Osteocyte (in vitro differentiated cells): Measurements from ENCODE around the gene UTF1. TPM values are rescaled to one million over a fixed set of nuclear protein-coding genes. Genes with fewer than 3 reads are reported as not detected.

Experiments
- DNase-seq: peaks from one replicate; pipeline ENCODE4 v3.0.0; 2021; ENCODE audit warnings: mixed read lengths; ENCODE audit not compliant: unreplicated experiment; ENCODE audit errors: extremely low spot score
- H3K27ac Mint-ChIP-seq: one replicate; pipeline ENCODE4 v1.8.0; 2021; ENCODE audit warnings: mild to moderate bottlenecking, mixed read lengths; ENCODE audit not compliant: unreplicated experiment
- H3K27me3 Mint-ChIP-seq: one replicate; pipeline ENCODE4 v1.8.0; 2021; ENCODE audit warnings: mixed read lengths; ENCODE audit not compliant: unreplicated experiment
- H3K36me3 Mint-ChIP-seq: one replicate; pipeline ENCODE4 v1.8.0; 2021; ENCODE audit warnings: mixed read lengths; ENCODE audit not compliant: unreplicated experiment
- H3K4me1 Mint-ChIP-seq: one replicate; pipeline ENCODE4 v1.8.0; 2021; ENCODE audit warnings: mixed read lengths; ENCODE audit not compliant: unreplicated experiment
- H3K4me3 Mint-ChIP-seq: one replicate; pipeline ENCODE4 v1.8.0; 2021; ENCODE audit warnings: mild to moderate bottlenecking, moderate library complexity, mixed read lengths; ENCODE audit not compliant: unreplicated experiment
- H3K9me3 Mint-ChIP-seq: one replicate; pipeline ENCODE4 v1.8.0; 2021; ENCODE audit warnings: mixed read lengths; ENCODE audit not compliant: unreplicated experiment
- total RNA-seq: library from RNA; stranded (reverse); gene quantifications from 2 replicates; pipeline ENCODE4 v1.2.1, GENCODE V29; 2021
- TF ChIP-seq, protein P1 (sequence below): fragments of 200-600 bp; sonication (generic); IDR thresholded peaks from 2 replicates; pipeline ENCODE4 v1.5.0; 2021; ENCODE audit warnings: antibody characterized with exemption, mild to moderate bottlenecking, moderate library complexity

The UTF1 gene
- total RNA-seq, 1 donor from 2014 or later, result not detected

DNA sequence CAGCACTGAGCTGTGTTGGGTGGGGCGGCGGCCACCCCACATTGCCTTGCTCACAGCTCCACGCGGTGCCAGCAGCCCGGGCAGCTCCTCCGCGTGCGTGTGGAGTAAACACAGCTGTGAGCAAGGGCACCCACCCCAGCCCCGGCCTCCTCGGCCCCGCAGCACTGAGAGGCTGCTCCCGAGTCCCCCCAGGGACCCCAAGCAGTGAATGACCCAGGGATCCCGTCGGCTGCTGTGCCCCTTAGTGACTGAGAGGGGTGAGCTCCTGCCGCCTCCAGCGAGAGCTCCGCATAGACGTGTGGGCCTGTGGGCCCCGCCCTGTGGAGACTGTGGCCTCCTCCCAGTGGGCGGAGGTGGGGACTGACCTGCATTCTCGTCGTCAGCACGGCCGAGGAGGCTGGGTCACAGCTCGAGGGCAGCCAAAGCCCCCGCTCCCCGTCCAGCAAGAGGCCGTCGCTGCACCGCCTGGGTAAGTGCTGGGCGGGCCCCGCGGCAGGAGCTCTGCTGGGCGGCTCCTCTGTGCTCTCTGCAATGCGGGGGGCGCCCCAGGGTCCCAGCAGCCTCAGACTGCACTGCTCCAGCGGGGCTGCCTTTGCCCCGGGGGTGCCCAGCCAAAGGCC is 29.9 kb upstream of the UTF1 start:
- Mint-ChIP-seq H3K36me3 (no peaks in the 10 kb centered on the region), H3K4me1 (no peaks in the 10 kb centered on the region), H3K4me3 (no peak overlapping the region), H3K27ac (no peak overlapping the region), H3K27me3 (no peaks in the 10 kb centered on the region), H3K9me3 (no peaks in the 10 kb centered on the region)
- no peak for DNase-seq
- TF ChIP-seq, protein P1, sequence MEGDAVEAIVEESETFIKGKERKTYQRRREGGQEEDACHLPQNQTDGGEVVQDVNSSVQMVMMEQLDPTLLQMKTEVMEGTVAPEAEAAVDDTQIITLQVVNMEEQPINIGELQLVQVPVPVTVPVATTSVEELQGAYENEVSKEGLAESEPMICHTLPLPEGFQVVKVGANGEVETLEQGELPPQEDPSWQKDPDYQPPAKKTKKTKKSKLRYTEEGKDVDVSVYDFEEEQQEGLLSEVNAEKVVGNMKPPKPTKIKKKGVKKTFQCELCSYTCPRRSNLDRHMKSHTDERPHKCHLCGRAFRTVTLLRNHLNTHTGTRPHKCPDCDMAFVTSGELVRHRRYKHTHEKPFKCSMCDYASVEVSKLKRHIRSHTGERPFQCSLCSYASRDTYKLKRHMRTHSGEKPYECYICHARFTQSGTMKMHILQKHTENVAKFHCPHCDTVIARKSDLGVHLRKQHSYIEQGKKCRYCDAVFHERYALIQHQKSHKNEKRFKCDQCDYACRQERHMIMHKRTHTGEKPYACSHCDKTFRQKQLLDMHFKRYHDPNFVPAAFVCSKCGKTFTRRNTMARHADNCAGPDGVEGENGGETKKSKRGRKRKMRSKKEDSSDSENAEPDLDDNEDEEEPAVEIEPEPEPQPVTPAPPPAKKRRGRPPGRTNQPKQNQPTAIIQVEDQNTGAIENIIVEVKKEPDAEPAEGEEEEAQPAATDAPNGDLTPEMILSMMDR, result no peak

DNA sequence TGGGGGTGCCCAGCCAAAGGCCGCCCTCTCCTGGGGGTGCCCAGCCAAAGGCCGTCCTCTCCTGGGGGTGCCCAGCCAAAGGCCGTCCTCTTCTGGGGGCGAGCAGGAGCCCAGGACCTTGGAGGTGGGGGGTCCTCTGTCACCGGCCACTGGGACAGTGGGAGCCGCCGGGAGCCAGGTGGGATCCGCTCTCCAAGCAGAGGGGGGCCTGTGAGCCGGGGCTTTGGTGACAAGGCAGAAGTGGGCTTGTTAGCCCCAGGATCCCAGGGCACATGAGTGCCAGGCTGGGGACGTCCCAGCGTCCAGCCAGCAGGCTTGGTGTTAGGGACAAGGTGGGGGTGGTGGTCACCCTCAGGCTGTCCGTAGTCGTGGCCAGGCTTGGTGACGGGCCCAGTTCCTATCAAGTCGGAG is 29.4 kb upstream of the UTF1 start:
- Mint-ChIP-seq H3K4me1 (no peaks in the 10 kb centered on the region), H3K36me3 (no peaks in the 10 kb centered on the region), H3K27ac (no peak overlapping the region), H3K4me3 (no peak overlapping the region), H3K9me3 (no peaks in the 10 kb centered on the region), H3K27me3 (no peaks in the 10 kb centered on the region)
- TF ChIP-seq, protein P1, result no peak
- DNase-seq, result no peak

DNA sequence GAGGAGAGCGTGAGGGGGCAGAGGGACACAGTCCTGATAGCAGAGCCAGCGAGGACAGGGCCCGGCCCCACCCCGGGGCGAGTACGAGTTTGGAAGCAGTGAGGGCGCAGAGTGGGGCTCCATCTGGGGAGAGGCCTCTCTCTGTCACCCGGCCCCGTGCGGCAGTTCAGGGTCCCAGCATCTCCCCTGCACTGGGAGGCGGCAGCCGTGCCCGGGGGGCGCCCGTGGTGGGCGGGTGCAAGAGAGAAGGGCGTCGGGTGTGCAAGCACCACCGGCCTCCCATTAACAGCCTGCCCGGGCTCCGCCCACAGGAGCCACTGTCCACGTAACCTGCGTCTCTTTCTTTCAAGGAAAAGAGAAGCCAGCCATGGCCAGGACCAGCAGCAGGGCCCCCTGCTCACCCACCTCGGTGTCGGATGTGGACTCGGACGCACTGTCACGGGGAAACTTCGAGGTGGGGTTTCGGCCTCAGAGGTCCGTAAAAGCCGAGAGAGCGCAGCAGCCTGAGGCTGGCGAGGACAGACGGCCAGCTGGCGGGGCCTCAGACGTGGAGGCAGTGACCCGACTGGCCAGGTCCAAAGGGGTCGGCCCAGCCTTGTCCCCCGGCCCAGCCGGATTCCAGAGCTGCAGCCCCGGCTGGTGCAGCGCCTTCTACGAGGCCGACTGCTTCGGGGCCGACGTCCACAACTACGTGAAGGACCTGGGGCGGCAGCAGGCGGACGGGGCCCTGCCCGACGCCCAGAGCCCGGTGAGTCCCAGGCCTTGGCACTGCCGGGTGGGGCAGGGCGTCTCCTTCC is 28.7 kb upstream of the UTF1 start:
- Mint-ChIP-seq H3K9me3 (no peaks in the 10 kb centered on the region), H3K27me3 (no peaks in the 10 kb centered on the region), H3K4me1 (no peaks in the 10 kb centered on the region), H3K4me3 (no peak overlapping the region), H3K36me3 (no peaks in the 10 kb centered on the region), H3K27ac (no peak overlapping the region)
- TF ChIP-seq, protein P1, result no peak
- no peak for DNase-seq

DNA sequence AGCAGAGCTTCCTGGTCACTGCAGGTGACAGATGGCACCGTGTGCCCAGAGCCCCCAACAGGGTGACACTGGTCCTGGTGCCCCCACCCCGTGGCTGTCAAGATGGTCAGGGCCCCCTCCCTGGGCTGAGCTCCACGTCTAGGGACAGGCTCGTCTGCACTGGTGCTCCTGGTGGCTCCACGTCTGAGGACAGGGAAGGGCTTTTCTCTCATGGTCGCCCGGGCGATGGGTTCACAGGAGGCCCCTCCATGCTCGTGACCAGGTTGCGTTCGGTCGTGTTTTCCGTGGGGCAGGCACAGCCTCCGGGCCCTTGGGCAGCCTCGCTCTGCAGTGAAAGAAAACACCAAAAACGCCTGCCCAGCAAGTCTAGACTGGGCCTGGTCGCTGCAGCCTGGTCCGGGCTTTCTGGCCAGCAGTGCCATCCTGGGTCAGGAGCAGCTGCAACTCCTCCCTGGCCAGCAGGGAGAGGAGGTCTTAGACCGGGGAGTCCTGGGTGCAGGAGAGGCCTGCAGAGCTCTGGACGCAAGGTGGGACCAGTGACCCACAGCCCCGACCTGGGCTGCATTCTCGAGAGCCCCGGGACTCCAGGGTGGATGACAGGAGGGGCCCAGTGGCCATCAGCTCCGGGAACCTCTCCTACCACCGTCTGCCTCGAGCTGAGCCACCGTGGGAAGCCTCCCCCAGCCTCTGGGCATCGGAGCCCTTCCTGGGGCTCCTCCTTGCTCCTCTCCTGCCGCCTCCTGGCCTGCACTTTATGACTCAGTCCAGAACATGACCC is 27.9 kb upstream of the UTF1 start:
- Mint-ChIP-seq H3K36me3 (no peaks in the 10 kb centered on the region), H3K27ac (no peak overlapping the region), H3K9me3 (no peaks in the 10 kb centered on the region), H3K4me1 (no peaks in the 10 kb centered on the region), H3K4me3 (no peak overlapping the region), H3K27me3 (no peaks in the 10 kb centered on the region)
- no peak for DNase-seq
- TF ChIP-seq, protein P1, result no peak
